Measurements from ENCODE around the gene COPS4.
A peak's percentile ranks its signal among the peaks of the same experiment; 100 is the strongest.
"Not testable (repeated sequence)": the region's sequence is repeated elsewhere in the genome, so short reads cannot be mapped to it uniquely, and the experiment has no call there.

The COPS4 gene

DNA sequence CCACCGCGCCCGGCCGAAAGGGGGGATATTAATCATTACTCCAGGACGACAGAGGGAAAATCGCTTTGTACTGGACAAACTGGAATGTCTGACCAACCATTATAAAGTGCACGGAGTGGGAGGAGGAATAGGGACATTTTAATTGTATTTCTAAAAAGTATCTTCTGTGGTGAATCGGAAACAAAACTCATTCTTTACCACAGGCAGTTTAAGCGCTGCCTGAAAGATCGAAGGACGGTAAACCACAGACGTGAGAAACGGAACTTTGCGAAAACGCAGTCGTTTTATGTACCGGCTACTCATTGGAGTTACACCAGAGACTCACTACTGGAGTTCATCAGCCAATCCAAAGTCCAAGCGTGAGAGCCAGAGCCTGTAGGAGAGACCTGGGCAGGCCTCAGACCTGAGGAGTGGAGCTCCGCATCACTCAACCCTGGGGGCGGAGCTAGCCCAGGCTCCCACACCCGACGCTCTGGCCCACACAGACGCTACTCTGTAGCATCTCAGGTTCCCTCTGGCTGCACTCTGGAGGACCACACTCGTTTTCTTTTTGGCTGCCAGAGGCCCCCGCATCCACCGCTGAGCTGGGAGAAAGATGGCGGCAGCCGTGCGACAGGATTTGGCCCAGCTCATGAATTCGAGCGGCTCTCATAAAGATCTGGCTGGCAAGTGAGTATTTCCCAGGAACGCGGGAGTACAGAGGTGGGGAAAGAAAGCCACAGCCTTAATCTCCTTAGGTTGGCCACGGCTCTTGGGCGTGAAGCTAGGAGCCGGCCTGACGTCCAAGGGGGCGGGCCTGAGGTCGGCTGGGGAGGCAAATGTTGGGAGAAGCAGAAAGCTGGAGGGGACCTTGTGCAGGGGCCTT lies at the start of gene COPS4:
Gene COPS4, plus strand, starts transcription at position 554 of the 865 bp plus-strand sequence. Its CDS starts 42 bp downstream, at position 596.
- DNase-seq = peak; percentile 97

- not testable (repeated sequence) for DNase-seq
These were observed 47.5 kb upstream of the COPS4 start for GRCh38 chr4:82987519-82987918.

DNA sequence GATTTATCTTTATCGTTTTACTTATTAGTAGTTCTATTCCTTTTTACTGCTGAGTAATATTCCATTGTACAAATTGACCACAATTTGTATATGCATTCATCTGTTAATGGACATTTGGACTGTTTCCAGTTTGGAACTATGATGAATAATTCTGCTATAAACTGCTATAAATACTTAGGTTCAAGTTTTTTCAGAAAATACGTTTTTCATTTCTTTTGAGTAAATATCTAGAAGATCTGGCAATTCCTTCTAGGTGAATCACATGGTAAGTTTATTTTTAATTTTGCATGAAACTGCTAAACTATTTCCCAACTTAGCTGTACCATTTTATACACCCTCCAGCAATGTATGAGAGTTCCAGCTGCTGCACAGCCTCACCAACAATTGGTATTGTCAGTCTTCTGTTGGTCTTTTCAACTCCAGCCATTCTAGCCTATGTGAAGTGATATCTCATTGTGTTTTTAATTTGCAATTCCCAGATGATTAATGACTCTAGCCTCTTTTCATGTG lies 46.6 kb upstream of the COPS4 start:
- no peak for DNase-seq

- DNase-seq = no peak
These were observed 45.2 kb upstream of the COPS4 start for GRCh38 chr4:82989575-82990429.

GRCh38 chr4:82994834-82995233 lies 40.1 kb upstream of the COPS4 start:
- no peak for DNase-seq

GRCh38 chr4:82998898-82999297 lies 36.1 kb upstream of the COPS4 start:
- peak; percentile 80 for DNase-seq

- DNase-seq = no peak
These were observed 32.7 kb upstream of the COPS4 start for GRCh38 chr4:83002329-83002728.

GRCh38 chr4:83003044-83003791 lies 31.8 kb upstream of the COPS4 start:
- DNase-seq = not testable (repeated sequence)

DNA sequence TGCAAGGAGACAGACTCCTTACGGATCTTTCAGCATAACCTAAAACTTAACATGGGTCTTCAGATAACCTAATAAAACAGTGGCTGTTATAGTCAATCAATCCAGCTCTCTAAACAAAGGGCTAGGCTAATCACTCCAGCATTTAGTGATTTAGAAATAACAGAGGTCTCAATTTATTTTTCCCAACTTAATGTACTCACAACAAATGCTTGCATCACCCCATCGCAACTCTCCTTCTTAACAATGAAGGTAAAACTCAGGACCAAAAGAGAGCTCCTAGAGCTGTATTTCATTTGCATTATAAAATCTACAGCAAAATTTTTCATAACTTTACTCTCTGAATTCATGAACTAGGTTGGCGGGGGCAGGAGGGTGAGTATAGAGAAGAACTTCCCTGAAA lies 25.5 kb upstream of the COPS4 start:
- DNase-seq = no peak

DNA sequence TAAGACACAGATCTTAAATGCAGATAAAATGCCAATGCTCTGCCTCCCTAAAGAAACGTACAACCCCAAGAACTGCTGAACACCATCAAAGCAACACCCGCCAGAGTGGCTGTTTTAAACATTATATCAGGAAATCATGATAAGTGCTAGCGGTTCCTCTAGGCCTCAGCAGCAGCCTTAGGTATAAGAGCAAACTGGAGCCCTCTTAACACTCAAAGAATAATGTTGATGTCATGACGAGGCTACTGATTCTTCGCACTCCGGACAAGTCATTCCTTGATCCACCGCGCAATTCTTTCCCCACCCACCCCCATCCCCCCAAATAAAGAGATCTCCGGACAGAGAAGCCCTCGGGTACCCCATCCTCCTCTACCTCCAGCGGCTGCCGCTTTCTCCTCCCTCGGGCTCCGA lies 24.9 kb upstream of the COPS4 start:
- DNase-seq = peak; percentile 24

DNA sequence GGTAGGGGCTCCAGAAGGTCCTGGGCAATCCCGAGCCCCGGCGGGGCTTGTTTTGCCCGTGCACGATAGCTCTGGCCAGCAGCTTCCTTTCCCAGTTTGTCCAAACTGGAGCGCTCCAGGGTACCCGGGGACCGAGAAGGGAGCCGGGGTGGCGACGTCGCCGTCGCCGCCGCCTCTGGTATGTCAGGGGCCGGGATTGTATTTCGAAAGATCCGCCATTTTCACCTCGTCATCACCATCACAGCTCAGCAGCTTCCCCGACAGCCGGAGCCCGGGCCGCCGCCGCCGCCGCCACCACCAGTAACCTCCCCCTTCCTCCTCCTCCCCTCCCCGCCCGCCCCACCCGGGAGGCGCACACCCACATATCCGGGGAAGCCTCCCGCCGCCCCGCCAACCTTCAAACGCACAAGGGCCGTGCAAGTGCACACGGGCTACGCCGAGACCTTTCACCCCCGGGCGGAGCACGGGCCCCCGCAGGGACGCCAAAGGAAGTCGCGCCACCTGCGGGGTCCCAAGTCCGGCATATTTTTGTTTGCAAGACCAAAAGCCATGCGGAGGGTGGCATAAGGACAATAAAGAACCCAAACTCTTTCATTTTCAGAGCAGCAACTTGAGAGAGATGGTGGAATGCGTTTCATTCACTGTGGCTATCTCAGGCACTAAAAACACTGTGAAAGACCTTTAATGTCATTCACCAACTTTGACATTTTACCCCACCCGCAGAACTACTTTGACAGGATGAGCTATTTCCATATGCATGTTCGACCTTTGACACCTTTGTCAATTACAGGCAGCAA lies 24.3 kb upstream of the COPS4 start, which contains the start of gene LIN54:
Gene LIN54, minus strand, starts transcription at position 302 of the 797 bp plus-strand sequence. CDS start 25,979 bp downstream, outside the sequence.
- peak; percentile 64 for DNase-seq

- DNase-seq = peak; percentile 18
These were observed 23.2 kb upstream of the COPS4 start for GRCh38 chr4:83011689-83012199.

DNA sequence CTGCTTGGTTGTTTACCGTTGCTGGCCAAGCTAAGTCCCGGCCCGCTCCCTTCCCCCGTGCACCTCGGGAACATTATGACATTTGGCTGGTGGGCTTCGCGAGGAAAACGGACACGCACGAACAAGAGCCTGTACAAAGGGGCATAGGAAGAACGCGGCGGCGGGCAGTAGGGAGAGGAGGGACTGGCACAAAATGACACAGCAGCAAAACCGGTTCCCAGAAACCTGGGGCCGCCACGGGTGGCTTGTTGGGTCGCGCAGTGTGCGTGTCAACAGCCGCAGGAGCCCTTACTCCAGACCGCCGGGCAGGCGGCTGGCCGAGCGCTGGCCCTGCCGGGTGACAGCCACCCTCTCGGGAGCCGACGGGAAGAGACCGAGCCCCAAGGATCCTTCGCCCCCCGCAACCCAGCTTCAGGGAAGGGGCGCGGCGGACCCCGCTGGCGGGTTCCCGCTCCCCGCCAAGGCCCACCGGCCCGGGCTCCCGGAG lies 22.7 kb upstream of the COPS4 start:
- DNase-seq = no peak

- peak; percentile 91 for DNase-seq
These were observed 22.1 kb upstream of the COPS4 start for GRCh38 chr4:83012687-83013419.

GRCh38 chr4:83013420-83013867 lies 21.5 kb upstream of the COPS4 start:
- DNase-seq = peak; percentile 51

GRCh38 chr4:83013902-83014301 lies 21.1 kb upstream of the COPS4 start:
- DNase-seq = no peak

GRCh38 chr4:83019794-83020494 lies 15.0 kb upstream of the COPS4 start:
- no peak for DNase-seq

GRCh38 chr4:83022724-83023450 lies 12.1 kb upstream of the COPS4 start:
- no peak for DNase-seq

DNA sequence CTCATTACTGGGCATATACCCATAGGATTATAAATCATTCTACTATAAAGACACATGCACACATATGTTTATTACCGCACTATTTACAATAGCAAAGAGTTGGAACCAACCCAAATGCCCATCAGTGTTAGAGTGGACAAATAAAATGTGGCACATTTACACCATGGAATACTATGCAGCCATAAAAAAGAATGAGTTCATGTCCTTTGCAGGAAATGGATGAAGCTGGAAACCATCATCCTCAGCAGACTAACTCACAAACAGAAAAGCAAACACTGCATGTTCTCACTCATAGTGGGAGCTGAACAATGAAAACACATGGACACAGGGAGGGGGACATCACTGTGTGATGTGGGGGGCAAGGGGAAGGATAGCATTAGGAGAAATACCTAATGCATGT lies 11.4 kb upstream of the COPS4 start:
- not testable (repeated sequence) for DNase-seq
